WTC11 (cell line): ENCODE results near the gene SENP3. TPM values are rescaled to one million over a fixed set of nuclear protein-coding genes. Genes with fewer than 3 reads are reported as not detected.

Source experiments
- ATAC-seq: fragments of 200-7000 bp; cut with Tn5 transposase; 2 replicates; pipeline ENCODE4 v1.10.0; 2021; ENCODE audit warnings: mild to moderate bottlenecking, moderate library complexity
- CTCF ChIA-PET: fragments of 300-600 bp; sonication (Branson Sonifier 250); formaldehyde crosslinking; loops from one replicate; lab custom pipeline; 2021; ENCODE audit warnings: antibody characterized with exemption; lab: Charles Lee
- POLR2A ChIA-PET: fragments of 350-600 bp; sonication (Branson Sonifier 250); formaldehyde crosslinking; loops from one replicate; lab custom pipeline; 2021; ENCODE audit warnings: antibody characterized with exemption; lab: Charles Lee
- DNase-seq: peaks from one replicate; pipeline ENCODE4 v3.0.0; 2021; ENCODE audit warnings: low spot score
- H3K27ac Mint-ChIP-seq: 2 replicates; pipeline ENCODE4 v1.8.0; 2021; ENCODE audit warnings: mixed read lengths
- H3K27me3 Mint-ChIP-seq: 2 replicates; pipeline ENCODE4 v1.8.0; 2021; ENCODE audit warnings: low read depth, mild to moderate bottlenecking, moderate library complexity, mixed read lengths
- H3K36me3 Mint-ChIP-seq: 2 replicates; pipeline ENCODE4 v1.8.0; 2021; ENCODE audit warnings: mixed read lengths
- H3K4me1 Mint-ChIP-seq: 2 replicates; pipeline ENCODE4 v1.8.0; 2022; ENCODE audit warnings: mixed read lengths
- H3K4me3 Mint-ChIP-seq: 2 replicates; pipeline ENCODE4 v1.8.0; 2021; ENCODE audit warnings: mild to moderate bottlenecking, moderate library complexity, mixed read lengths
- H3K9me3 Mint-ChIP-seq: 2 replicates; pipeline ENCODE4 v1.8.0; 2021; ENCODE audit warnings: mixed read lengths
- CBFB ChIP-seq: sonication (generic); formaldehyde crosslinking; IDR thresholded peaks from 2 replicates; pipeline ENCODE4 v1.8.1; 2022; ENCODE audit warnings: mild to moderate bottlenecking, low read depth, missing genetic modification reagents
- CREM ChIP-seq: sonication (generic); formaldehyde crosslinking; IDR thresholded peaks from 2 replicates; pipeline ENCODE4 v1.8.1; 2022; ENCODE audit warnings: mild to moderate bottlenecking, missing genetic modification reagents, moderate library complexity
- E2F1 ChIP-seq: sonication (generic); formaldehyde crosslinking; IDR thresholded peaks from 2 replicates; pipeline ENCODE4 v1.8.0; 2022; ENCODE audit warnings: mild to moderate bottlenecking, missing genetic modification reagents
- E2F4 ChIP-seq: sonication (generic); formaldehyde crosslinking; IDR thresholded peaks from 2 replicates; pipeline ENCODE4 v1.8.1; 2022; ENCODE audit warnings: low read depth, mild to moderate bottlenecking, moderate library complexity, missing genetic modification reagents, borderline replicate concordance
- ERG ChIP-seq: fragments of 250-450 bp; sonication (Bioruptor Pico); IDR thresholded peaks from 2 replicates; pipeline ENCODE4 v1.8.0; 2021; ENCODE audit warnings: mild to moderate bottlenecking
- GABPB1 ChIP-seq: sonication (generic); formaldehyde crosslinking; IDR thresholded peaks from 2 replicates; pipeline ENCODE4 v1.8.1; 2023; ENCODE audit warnings: mild to moderate bottlenecking, missing genetic modification reagents
- MXD4 ChIP-seq: fragments of 250-450 bp; sonication (Bioruptor Pico); IDR thresholded peaks from 2 replicates; pipeline ENCODE4 v1.8.0; 2021; ENCODE audit warnings: mild to moderate bottlenecking, moderate library complexity, borderline replicate concordance
- MYBL2 ChIP-seq: sonication (generic); formaldehyde crosslinking; IDR thresholded peaks from 2 replicates; pipeline ENCODE4 v1.8.1; 2023; ENCODE audit warnings: mild to moderate bottlenecking, moderate library complexity, missing genetic modification reagents
- RELA ChIP-seq: sonication (generic); formaldehyde crosslinking; IDR thresholded peaks from 2 replicates; pipeline ENCODE4 v1.8.1; 2022; ENCODE audit warnings: missing genetic modification reagents, mild to moderate bottlenecking, borderline replicate concordance
- SMAD4 ChIP-seq: sonication (generic); formaldehyde crosslinking; IDR thresholded peaks from 2 replicates; pipeline ENCODE4 v1.8.0; 2022; ENCODE audit warnings: mild to moderate bottlenecking, missing genetic modification reagents
- TP53 ChIP-seq: sonication (generic); formaldehyde crosslinking; IDR thresholded peaks from 2 replicates; pipeline ENCODE4 v1.8.1; 2023; ENCODE audit warnings: mild to moderate bottlenecking, missing genetic modification reagents
- ZBTB21 ChIP-seq: sonication (generic); formaldehyde crosslinking; IDR thresholded peaks from 2 replicates; pipeline ENCODE4 v1.8.1; 2023; ENCODE audit warnings: mild to moderate bottlenecking, missing genetic modification reagents, borderline replicate concordance
- ZSCAN18 ChIP-seq: fragments of 250-450 bp; sonication (Bioruptor Pico); IDR thresholded peaks from 2 replicates; pipeline ENCODE4 v2.1.2; 2022; ENCODE audit warnings: mild to moderate bottlenecking, moderate library complexity
- total RNA-seq: library from RNA; stranded (reverse); gene quantifications from 3 replicates; pipeline ENCODE4 v1.2.3, GENCODE V29; 2021
- TF ChIP-seq, protein P1 (sequence below): sonication (generic); formaldehyde crosslinking; IDR thresholded peaks from 2 replicates; pipeline ENCODE4 v1.8.1; 2023; ENCODE audit warnings: mild to moderate bottlenecking, missing genetic modification reagents
- TF ChIP-seq, protein P2 (sequence below): fragments of 250-450 bp; sonication (Bioruptor Pico); IDR thresholded peaks from 2 replicates; pipeline ENCODE4 v1.9.0; 2021; ENCODE audit warnings: moderate library complexity, mild to moderate bottlenecking, inconsistent platforms, borderline replicate concordance

SENP3 gene
- total RNA-seq, 1 experiment from 2014 or later = 85.4 TPM

DNA sequence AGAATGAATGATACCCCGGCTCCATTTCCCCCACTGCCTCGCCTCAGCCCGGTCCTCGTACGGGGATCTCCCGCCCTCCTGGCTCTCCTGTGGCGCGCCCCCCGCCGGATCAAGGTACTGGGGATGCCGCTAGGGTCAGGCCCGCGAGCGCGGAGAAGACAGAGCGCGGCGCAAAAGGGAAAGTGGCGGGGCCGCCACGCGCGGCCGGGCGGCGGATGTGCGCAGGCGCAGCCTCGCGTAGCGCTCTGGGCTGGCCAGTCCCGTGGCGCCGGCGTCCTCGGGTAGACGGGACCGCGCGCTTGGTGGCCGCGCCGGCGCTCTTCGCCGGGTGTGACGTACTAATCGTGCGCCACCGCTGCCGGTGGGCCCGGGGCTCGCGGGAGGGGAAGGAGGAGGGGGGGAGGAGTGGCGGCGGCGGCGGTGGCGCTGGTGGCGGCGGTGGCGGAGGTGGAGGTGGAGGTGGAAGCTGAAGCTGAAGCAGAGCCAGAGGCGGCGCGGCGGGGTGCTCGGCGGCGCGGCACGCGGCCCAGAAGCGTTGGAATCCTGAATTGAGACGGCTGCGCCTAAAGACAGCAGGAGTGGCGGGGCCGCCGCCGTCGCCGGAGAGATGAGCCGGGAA is at the start of gene SENP3 (continued):
- TF ChIP-seq TP53 (CRISPR knock-in tag) = no peak
- no peak for TF ChIP-seq ERG (CRISPR knock-in tag)
- TF ChIP-seq E2F4 (CRISPR knock-in tag) = 0 out of 2 replicates have a peak, but pooled peaks have one; percentile 32
- TF ChIP-seq ZSCAN18 (CRISPR knock-in tag) = no peak
- TF ChIP-seq, protein P1, sequence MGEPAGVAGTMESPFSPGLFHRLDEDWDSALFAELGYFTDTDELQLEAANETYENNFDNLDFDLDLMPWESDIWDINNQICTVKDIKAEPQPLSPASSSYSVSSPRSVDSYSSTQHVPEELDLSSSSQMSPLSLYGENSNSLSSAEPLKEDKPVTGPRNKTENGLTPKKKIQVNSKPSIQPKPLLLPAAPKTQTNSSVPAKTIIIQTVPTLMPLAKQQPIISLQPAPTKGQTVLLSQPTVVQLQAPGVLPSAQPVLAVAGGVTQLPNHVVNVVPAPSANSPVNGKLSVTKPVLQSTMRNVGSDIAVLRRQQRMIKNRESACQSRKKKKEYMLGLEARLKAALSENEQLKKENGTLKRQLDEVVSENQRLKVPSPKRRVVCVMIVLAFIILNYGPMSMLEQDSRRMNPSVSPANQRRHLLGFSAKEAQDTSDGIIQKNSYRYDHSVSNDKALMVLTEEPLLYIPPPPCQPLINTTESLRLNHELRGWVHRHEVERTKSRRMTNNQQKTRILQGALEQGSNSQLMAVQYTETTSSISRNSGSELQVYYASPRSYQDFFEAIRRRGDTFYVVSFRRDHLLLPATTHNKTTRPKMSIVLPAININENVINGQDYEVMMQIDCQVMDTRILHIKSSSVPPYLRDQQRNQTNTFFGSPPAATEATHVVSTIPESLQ = no peak
- TF ChIP-seq CBFB (CRISPR knock-in tag) = no peak
- no peak for TF ChIP-seq MYBL2 (CRISPR knock-in tag)
- TF ChIP-seq SMAD4 (CRISPR knock-in tag) = no peak
- peak; percentile 25; the same call in 1 of the 2 replicates for TF ChIP-seq ZBTB21

DNA sequence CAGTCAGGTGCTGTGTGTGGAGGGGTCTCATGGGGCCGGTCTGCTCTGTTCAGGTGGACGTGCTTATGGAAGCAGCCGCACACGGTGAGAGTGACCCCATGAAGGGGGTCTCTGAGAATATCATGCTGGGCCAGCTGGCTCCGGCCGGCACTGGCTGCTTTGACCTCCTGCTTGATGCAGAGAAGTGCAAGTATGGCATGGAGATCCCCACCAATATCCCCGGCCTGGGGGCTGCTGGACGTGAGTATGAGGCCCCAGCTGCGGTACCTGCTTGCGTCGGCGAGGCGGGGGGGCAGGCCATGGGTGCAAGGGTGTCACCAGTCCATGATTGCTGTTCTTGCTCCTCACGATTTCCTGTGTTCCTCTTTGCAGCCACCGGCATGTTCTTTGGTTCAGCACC is 49.6 kb upstream of the SENP3 start:
- ChIA-PET CTCF (interaction anchor here (1.2 to 4.4 kb wide), 2 partner anchors 44 to 49 kb away, joined by 3 to 31 read pairs; no protein-coding TSS in a partner anchor), POLR2A (interaction anchor here (1.5 kb wide), 1 partner anchor 49 kb away, joined by 5 read pairs; no protein-coding TSS in a partner anchor)
- no peak for DNase-seq
- no peak for ATAC-seq
- H3K4me3 Mint-ChIP-seq = no peak overlapping the region
- H3K27me3 Mint-ChIP-seq = no peaks in the 10 kb centered on the region
- H3K27ac Mint-ChIP-seq = no peak overlapping the region
- no peaks in the 10 kb centered on the region for H3K9me3 Mint-ChIP-seq
- no peaks in the 10 kb centered on the region for H3K4me1 Mint-ChIP-seq
- H3K36me3 Mint-ChIP-seq = peaks cover 60% of the 10 kb centered on the region
- TF ChIP-seq E2F1 (no peak), MYBL2 (CRISPR knock-in tag) (no peak)

DNA sequence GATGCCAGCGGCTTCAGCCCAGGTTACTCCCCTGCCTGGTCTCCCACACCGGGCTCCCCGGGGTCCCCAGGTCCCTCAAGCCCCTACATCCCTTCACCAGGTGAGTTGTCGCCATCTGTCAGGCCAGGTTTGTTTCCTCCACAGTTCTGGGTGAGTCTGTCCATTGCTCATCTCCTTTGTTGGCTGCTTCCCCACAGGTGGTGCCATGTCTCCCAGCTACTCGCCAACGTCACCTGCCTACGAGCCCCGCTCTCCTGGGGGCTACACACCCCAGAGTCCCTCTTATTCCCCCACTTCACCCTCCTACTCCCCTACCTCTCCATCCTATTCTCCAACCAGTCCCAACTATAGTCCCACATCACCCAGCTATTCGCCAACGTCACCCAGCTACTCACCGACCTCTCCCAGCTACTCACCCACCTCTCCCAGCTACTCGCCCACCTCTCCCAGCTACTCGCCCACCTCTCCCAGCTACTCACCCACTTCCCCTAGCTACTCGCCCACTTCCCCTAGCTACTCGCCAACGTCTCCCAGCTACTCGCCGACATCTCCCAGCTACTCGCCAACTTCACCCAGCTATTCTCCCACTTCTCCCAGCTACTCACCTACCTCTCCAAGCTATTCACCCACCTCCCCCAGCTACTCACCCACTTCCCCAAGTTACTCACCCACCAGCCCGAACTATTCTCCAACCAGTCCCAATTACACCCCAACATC is 48.7 kb upstream of the SENP3 start:
- Mint-ChIP-seq H3K4me1 (no peaks in the 10 kb centered on the region), H3K36me3 (peaks cover 54% of the 10 kb centered on the region), H3K27ac (no peak overlapping the region), H3K27me3 (no peaks in the 10 kb centered on the region), H3K4me3 (no peak overlapping the region), H3K9me3 (no peaks in the 10 kb centered on the region)
- ChIA-PET POLR2A (interaction anchor here (0.7 to 1.5 kb wide), 3 partner anchors 48 to 514 kb away, joined by 3 to 5 read pairs (median 3); no protein-coding TSS in a partner anchor), CTCF (interaction anchor here (0.8 to 4.4 kb wide), 8 partner anchors 10 to 204 kb away, joined by 3 to 81 read pairs (median 6); partner anchors contain the start of gene PLSCR3)
- no peak for TF ChIP-seq GABPB1 (CRISPR knock-in tag)
- no peak for TF ChIP-seq CREM (CRISPR knock-in tag)
- TF ChIP-seq RELA (CRISPR knock-in tag) = no peak
- TF ChIP-seq MXD4 (CRISPR knock-in tag) = no peak
- TF ChIP-seq, protein P2, sequence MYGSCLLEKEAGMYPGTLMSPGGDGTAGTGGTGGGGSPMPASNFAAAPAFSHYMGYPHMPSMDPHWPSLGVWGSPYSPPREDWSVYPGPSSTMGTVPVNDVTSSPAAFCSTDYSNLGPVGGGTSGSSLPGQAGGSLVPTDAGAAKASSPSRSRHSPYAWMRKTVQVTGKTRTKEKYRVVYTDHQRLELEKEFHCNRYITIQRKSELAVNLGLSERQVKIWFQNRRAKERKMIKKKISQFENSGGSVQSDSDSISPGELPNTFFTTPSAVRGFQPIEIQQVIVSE (CRISPR knock-in tag) = no peak
- no peak for ATAC-seq
- DNase-seq = no peak
